ENCODE results near the gene NDUFA11.

NDUFA11 gene

GRCh38 chr19:5905114-5905778, 1.7 kb upstream of the NDUFA11 start:
- DNase-seq: no peak

- peak; percentile 99 for DNase-seq
Measured at GRCh38 chr19:5904352-5905113, 943 bp upstream of the NDUFA11 start, which contains the start of gene VMAC. Gene VMAC (plus strand): TSS chr19:5904872. CDS start chr19:5904891, 19 bp downstream.

- DNase-seq: no peak
Measured at GRCh38 chr19:5903056-5903623, 450 bp downstream of the NDUFA11 start.

DNA sequence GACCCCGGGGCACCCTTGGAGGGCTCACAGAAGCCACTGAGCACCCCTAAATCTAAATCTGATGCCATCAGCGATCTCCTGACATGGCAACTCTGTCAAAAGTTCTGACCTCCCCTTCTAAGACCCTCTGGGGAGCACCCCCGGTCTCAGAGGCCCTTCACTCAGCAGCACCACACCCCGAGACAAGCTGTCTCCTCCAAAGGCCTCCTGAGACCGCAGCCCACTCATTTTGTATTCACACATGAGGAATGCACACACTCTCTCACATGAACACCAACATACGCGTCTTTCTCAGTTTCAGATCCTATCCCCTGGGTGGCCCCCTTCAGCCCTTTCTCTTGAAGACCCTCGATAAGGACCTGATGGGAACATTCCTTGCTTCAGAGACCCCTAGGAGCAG, 2.6 kb downstream of the NDUFA11 start:
- no peak for DNase-seq

GRCh38 chr19:5899728-5900526, 3.7 kb downstream of the NDUFA11 start:
- DNase-seq: no peak

GRCh38 chr19:5897189-5897969, 6.2 kb downstream of the NDUFA11 start:
- no peak for DNase-seq

- no peak for DNase-seq
Measured at GRCh38 chr19:5896365-5897076, 7.1 kb downstream of the NDUFA11 start.

DNA sequence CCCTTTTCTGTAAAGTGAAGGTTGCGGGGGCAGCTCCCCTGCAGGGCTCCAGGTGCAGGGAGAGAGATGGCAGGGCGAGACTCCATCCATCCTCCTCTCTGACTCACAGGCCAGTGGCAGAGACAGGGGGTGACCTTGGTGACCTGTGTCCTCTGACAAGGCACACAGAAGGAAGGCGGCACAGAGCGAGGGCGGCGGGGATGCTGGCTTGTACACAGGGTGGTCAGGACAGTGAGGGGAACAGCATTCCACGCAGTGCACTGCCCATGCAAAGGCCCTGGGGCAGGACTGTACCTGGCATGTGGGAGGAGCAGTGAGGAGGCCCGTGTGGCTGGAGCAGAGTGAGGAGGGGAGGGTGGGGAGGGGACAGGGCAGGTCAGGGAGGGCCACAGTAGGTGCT, 7.7 kb downstream of the NDUFA11 start:
- DNase-seq: no peak

DNA sequence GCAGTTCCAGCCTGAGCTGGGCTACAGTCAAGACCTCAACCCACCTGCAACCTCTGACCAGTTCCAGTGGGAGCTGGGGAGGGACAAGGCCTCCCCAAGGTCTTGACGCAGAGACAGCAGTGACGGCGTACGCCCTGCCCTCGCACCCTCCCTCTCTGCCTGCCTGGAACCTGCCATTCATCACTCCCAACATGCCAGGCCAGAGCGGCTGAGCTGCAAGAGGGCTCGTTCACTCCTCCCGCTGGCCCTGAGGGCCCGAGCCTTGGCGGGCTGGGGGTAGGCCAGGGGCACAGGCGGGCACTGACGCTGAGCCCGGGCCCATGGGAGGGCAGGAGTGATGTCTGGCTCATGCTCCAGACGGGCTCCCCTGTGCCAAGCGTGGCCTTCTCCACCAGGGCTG, 8.2 kb downstream of the NDUFA11 start:
- DNase-seq: no peak

DNA sequence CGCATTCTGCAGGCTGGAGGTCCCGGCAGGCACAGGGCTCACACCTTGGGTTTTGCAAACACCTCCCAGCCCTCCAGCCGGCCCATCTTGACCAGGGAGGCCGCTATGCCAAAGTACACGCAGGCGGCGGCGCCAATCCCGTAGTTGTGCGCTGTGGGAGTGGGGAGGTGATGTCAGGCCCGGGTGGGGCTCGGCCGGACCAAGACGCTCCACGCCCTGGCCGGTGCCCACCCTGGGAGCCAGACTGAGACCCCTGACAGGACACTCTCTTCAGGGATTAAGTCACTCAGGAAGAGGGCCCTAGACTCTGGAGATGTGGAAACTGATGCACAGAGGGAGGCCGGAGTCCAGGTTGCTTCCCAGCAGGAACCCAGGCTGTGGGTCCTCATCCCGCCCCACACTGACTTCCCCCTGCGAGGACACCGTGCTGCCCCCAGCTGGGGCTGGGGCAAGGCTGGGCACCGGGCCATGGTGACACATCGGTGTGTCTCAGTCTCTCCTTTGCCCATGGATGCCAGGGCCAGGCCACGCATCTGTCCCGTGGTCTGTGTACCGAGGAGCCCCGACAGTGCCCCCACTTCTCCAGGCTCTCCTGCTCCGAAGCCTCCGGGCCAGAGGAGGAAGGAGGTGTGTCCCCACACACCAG, 8.8 kb downstream of the NDUFA11 start:
- no peak for DNase-seq

- DNase-seq: no peak
Measured at GRCh38 chr19:5893907-5894703, 9.5 kb downstream of the NDUFA11 start.

DNA sequence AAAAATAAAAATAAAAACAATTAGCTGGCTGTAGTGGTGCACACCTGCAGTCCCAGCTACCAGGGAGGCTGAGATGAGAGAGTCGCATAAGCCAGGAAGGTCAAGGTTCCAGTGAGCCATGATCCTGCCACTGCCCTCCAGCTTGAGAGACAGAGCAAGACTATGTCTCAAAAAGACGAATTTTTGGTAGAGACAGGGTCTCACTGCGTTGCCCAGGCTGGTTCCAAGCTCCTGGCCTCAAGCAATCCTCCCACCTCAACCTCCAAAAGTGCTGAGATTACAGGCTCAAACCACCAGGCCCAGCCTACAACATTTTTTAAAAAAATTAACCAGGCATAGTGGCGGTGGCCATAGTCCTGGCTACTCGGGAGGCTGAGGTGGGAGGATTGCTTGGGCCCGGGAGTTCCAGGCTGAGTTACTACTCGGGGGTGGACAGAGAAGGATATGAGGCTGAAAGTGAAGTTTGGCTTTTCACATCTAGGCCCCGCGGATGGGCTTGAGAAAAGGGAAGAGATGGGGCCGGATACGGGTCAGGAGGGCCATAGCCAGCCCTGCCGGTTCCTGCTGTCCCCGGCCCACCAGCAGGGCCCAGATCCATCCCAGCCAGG, 10.2 kb downstream of the NDUFA11 start:
- no peak for DNase-seq

DNA sequence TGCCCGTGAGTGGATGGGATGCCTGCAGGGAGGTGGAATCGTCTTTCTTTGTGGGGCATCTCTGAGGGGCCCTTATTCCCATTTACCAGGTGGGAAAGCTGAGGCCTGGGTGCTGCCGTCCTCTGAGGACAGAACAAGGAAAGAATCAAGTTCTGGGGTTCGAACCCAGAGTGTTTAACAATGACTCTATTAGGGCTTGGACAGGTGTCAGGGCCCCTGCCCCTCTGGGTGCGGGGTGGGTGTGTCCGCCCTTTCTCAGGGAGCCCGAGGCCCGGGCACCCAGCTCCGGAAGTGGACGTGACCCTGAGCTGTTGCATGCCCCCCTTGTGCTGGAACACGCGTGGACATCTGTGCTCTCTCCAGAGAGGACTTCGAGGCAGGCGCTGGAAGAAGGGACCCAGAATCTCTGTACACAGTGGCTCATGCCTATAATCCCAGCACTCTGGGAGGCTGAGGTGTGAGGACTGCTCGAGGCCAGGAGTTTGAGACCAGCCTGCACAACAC, 10.8 kb downstream of the NDUFA11 start:
- no peak for DNase-seq

GRCh38 chr19:5891938-5892771, 11.4 kb downstream of the NDUFA11 start:
- DNase-seq: peak; percentile 14

DNA sequence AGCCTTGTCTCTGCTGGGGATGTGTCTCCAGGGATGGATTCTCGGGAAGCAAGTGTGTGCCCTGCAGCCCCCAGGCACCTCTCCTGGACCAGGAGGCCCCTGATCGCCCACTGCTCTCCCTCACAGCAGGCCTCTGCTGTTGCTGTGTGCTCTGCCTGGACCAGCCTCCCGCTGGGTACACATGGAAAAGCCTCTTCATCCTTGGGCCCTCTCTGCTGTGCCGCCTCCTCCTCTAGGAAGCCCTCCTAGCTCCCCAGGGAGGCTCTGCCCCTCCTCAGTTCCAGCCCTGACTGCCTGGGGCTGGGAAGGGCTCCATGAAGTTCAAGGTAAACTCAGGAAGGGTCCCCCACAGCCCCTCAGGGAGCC, 12.0 kb downstream of the NDUFA11 start:
- DNase-seq: no peak

- no peak for DNase-seq
Measured at GRCh38 chr19:5890099-5890498, 13.5 kb downstream of the NDUFA11 start.

- DNase-seq: no peak
Measured at GRCh38 chr19:5889288-5889971, 14.2 kb downstream of the NDUFA11 start.
